Mucosa of rectum (tissue), 2 donors: ENCODE data around the gene CRYGD.
"Not testable (repeated sequence)": the region's sequence is repeated elsewhere in the genome, so short reads cannot be mapped to it uniquely, and the experiment has no call there.

Source experiments
- H3K27ac ChIP-seq, 2 donors: one replicate each; pipeline ENCODE4 v1.7.0; 2013; ENCODE audit warnings: inconsistent platforms in 2 of 2, low read depth in 2 of 2, low read length in 2 of 2
- H3K27me3 ChIP-seq, 2 donors: one replicate each; pipeline ENCODE4 v1.7.0; 2013; ENCODE audit warnings: low read length in 2 of 2; ENCODE audit not compliant: control insufficient read depth in 2 of 2, insufficient read depth in 2 of 2
- H3K36me3 ChIP-seq, 2 donors: one replicate each; pipeline ENCODE4 v1.7.0; 2013; ENCODE audit warnings: low read length in 2 of 2; ENCODE audit not compliant: control insufficient read depth in 2 of 2, insufficient read depth in 2 of 2
- H3K4me1 ChIP-seq, 2 donors: one replicate each; pipeline ENCODE4 v1.7.0; 2013; ENCODE audit warnings: low read length in 2 of 2, mild to moderate bottlenecking in 1 of 2; ENCODE audit not compliant: control insufficient read depth in 2 of 2, insufficient read depth in 2 of 2
- H3K4me3 ChIP-seq, 2 donors: one replicate each; pipeline ENCODE4 v1.7.0; 2013; ENCODE audit warnings: low read length in 2 of 2
- H3K9ac ChIP-seq, 2 donors: one replicate each; pipeline ENCODE4 v1.7.0; 2013; ENCODE audit warnings: low read length in 2 of 2, low read depth in 1 of 2, mild to moderate bottlenecking in 1 of 2
- H3K9me3 ChIP-seq, 2 donors: one replicate each; pipeline ENCODE4 v1.7.0; 2013; ENCODE audit warnings: low read length in 2 of 2; ENCODE audit not compliant: control insufficient read depth in 2 of 2
- donor health status: healthy.
- donor health status: Normal muscosa, but diverticular disease.

Gene CRYGD

DNA sequence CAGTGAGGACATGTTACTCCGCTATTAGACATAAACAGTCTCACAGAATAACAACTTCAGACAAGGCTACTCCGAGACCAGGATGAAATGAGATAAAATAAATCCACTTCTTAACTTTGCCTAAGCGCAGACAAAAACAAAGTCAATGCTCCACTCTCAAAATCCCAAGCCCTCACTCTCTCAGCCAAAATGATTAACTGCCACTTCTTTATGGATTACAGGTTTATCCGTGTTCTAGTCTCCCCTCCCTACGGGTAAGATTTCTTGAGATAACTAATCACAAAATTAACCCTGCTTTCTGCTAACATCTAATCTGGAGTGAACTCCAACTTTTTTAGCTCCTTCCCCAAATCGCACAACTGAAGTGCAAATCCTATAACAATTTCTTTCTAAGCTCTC, 6.4 kb upstream of the CRYGD start:
- H3K4me1 ChIP-seq: peaks cover 0 to 11% of the 10 kb centered on the region in 2 donors
- no peaks in the 10 kb centered on the region for H3K36me3 ChIP-seq
- H3K9me3 ChIP-seq: no peaks in the 10 kb centered on the region
- no peaks in the 10 kb centered on the region for H3K27me3 ChIP-seq
- no peak overlapping the region for H3K4me3 ChIP-seq
- no peak overlapping the region for H3K9ac ChIP-seq
- H3K27ac ChIP-seq: no peak overlapping the region

DNA sequence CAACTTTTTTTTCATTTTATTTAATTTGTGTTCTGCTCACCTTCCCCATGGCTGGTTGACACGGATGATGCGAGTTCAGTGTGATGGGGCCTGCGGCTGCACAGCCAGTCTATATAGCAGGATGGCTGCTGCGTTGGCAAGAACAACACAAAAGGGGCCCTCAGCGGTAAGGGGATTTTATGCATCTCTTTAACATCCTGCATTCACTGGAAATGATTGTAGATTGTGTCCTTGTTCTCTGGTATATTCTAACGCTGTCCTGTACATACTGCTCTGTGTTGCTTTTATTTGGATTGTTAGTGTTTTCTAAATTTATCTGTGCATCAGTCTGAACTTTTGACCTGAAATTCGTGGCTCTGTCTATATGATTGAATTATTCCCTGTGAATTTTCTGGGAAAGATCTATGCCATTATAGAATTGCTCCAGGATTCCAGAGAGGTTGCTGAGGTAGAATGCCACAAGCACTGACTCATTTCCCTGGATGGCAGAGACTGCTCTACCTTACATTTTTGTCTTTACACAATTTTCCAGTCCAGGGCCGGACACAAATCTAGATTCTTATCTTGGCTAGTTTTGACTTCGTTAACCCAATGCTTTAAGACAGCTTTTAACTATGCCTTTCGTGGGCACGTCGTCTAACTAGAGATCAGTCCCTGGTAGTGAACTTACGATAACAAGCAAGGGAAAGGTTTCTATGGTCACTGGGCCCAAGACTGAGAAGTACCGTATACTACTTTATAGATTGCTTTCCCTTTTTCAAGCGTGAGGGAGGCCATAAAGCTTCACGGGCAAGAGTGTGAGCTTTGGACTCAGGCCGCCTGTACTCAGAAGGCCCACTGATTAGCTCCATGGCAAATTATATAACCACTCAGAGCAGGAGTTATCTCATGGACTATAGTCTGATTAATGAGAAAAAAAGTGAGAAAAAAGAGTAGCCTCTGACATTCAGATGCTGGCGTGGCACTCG, 5.7 kb upstream of the CRYGD start, which contains the start of gene CRYGC:
CRYGC (minus strand) TSS at position 85 of the 968 bp plus-strand sequence; CDS start at position 49, 36 bp downstream.
- H3K36me3 ChIP-seq: no peaks in the 10 kb centered on the region
- H3K27me3 ChIP-seq: no peaks in the 10 kb centered on the region
- H3K9me3 ChIP-seq: no peaks in the 10 kb centered on the region
- H3K4me1 ChIP-seq: peaks cover 0 to 8% of the 10 kb centered on the region in 2 donors
- H3K27ac ChIP-seq: no peak within 1 kb of the TSS
- H3K4me3 ChIP-seq: no peak within 1 kb of the TSS
- H3K9ac ChIP-seq: no peak within 1 kb of the TSS

DNA sequence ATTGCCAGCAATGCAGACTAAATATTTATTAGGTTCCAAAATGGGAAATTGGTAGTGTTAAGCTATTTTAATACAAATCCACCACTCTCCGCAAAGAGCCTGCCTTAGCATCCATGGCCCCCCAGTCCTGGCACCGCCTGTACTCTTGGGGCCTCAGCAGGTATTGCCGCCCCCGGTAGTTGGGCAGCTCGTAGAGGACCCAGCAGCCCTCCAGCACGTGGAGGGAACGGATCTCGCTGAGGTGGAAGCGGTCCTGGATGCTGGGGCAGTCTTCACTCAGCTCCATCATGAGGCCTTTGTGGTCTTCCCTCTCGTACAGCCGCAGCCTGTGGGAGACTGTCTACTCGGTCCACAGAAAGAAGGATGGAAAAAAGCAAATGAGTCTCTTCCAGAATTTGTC, 3.8 kb upstream of the CRYGD start:
- Histone ChIP-seq H3K9ac (no peak overlapping the region), H3K27me3 (peaks cover 0 to 2% of the 10 kb centered on the region in 2 donors), H3K4me1 (peaks cover 0 to 7% of the 10 kb centered on the region in 2 donors)

DNA sequence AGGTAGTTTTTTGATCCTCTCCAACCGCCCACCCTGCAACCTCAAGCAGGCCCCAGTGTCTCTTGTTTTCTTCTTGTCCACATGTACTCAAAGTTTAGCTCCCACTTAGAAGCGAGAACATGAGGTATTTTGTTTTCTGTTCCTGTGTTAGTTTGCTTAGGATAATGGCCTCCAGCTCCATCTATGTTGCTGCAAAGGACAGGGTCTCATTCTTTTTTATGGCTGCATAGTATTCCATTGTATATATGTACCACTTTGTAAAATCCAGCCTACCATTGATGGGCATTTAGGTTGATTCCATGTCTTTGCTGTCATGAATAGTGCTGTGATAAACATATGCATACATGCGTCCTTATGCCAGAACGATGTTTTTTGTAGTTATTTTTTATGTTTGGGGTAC, 2.8 kb upstream of the CRYGD start:
- Histone ChIP-seq H3K9me3 (no peaks in the 10 kb centered on the region), H3K27ac (no peak overlapping the region), H3K4me3 (no peak overlapping the region), H3K27me3 (peaks cover 0 to 2% of the 10 kb centered on the region in 2 donors), H3K4me1 (peaks cover 0 to 7% of the 10 kb centered on the region in 2 donors), H3K9ac (no peak overlapping the region), H3K36me3 (no peaks in the 10 kb centered on the region)

More for the DNA sequence above, 3.8 kb upstream of the CRYGD start:
- Histone ChIP-seq H3K27ac (no peak overlapping the region), H3K36me3 (no peaks in the 10 kb centered on the region), H3K9me3 (no peaks in the 10 kb centered on the region), H3K4me3 (no peak overlapping the region)

DNA sequence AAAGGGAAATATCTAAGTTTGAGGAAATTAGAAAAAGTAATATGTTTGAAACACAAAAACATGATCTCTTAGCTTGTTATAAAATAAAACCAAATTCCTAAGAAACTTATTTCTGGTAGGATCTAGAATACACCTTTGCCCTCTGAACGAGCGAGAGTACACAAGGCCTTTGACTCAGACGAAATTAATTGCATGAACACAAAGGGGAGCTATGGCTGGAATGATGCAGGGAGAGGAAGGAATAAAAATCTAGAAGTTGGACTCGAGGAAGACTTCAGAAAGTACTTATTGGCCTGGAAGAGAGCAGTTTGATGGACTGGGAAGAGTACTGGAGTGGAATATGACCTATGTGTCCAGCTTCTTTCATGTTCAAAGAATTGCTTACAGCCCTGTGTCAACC, 927 bp upstream of the CRYGD start:
- H3K27me3 ChIP-seq: peaks cover 0 to 2% of the 10 kb centered on the region in 2 donors
- H3K4me3 ChIP-seq: no peak overlapping the region
- H3K9me3 ChIP-seq: no peaks in the 10 kb centered on the region
- H3K9ac ChIP-seq: no peak overlapping the region
- no peak overlapping the region for H3K27ac ChIP-seq
- no peaks in the 10 kb centered on the region for H3K36me3 ChIP-seq
- H3K4me1 ChIP-seq: peaks cover 0 to 2% of the 10 kb centered on the region in 2 donors

DNA sequence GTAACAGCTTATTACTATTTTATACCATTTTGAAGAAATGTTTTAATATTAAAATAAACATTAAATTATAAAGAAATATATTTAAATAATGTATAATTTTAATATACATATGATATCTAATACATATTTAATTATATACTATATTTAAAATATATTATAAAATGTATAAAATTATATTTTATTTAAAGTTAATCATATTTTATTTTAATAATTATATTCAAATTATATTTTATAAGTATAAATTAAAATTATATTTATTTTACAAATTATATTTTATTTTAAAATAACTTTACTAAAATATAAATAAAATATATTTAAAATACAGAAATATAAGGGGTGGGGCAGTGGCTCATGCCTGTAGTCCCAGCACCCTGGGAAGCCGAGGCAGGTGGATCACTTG, 2.1 kb downstream of the CRYGD start:
- Histone ChIP-seq H3K36me3 (no peaks in the 10 kb centered on the region), H3K9ac (no peak overlapping the region), H3K4me3 (no peak overlapping the region), H3K27ac (no peak overlapping the region), H3K4me1 (no peaks in the 10 kb centered on the region), H3K27me3 (peaks cover 0 to 2% of the 10 kb centered on the region in 2 donors), H3K9me3 (no peaks in the 10 kb centered on the region)

DNA sequence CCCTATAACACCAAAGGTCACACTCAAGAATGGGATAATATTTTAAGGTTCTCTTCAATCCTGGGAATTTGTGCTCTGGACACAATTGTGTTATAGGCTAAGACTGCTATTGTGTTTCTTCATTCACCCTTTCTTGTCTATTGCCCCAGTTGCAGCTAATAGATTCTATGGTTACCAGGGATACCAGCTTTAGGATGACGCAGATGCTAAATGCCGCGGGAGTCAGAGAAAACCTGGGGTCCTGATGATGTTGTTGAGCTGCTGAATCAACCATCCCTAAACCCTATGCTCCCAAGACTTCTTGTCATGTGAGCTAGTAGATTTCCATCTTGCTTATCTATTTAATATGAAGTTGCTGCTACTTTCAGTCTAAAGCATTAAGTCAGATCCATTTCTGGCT, 5.4 kb downstream of the CRYGD start:
- no peaks in the 10 kb centered on the region for H3K4me1 ChIP-seq
- no peaks in the 10 kb centered on the region for H3K36me3 ChIP-seq

DNA sequence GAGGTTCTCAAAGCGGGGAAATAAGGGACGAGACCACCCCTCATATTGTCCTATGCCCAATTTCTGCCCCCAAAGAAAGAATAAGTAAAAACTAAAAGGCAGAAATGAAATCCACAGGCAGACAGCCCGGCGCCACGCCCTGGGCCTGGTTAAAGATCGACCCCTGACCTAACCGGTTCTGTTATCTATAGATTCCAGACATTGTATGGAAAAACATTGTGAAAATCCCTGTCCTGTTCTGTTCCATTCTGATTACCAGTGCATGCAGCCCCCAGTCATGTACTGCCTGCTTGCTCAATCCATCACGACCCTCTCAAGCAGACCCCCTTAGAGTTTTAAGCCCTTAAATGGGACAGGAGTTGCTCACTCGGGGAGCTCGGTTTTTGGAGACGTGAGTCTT, 6.9 kb downstream of the CRYGD start:
- not testable (repeated sequence) for H3K9ac ChIP-seq, H3K27me3 ChIP-seq, H3K36me3 ChIP-seq, H3K9me3 ChIP-seq, H3K27ac ChIP-seq, H3K4me3 ChIP-seq, H3K4me1 ChIP-seq

More for the DNA sequence above, 5.4 kb downstream of the CRYGD start:
- H3K27ac ChIP-seq: no peak overlapping the region
- no peaks in the 10 kb centered on the region for H3K9me3 ChIP-seq
- H3K4me3 ChIP-seq: no peak overlapping the region
- H3K27me3 ChIP-seq: peaks cover 0 to 2% of the 10 kb centered on the region in 2 donors
- H3K9ac ChIP-seq: no peak overlapping the region

DNA sequence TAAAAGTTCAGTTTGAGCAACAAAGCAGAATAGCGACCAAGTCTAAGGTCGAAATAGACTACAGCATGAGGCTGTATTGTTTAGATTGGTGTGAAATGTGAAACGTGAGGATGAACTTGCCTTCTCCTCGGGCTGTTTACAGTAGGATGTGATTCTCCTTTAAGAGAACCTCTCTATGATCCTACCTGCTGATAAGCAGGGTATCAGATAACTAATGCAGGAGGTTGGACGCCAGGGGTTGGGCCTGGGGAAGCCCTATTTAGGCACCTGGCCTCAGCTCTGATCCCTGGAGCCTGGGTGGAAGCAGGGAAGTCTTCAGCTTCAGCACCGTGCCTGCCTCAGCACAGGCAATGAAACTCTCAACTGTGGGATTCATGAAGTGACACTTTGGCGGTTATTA, 11.4 kb downstream of the CRYGD start:
- Histone ChIP-seq H3K36me3 (no peaks in the 10 kb centered on the region), H3K27ac (no peak overlapping the region), H3K4me3 (no peak overlapping the region), H3K4me1 (no peaks in the 10 kb centered on the region), H3K27me3 (no peaks in the 10 kb centered on the region), H3K9ac (no peak overlapping the region), H3K9me3 (no peaks in the 10 kb centered on the region)

DNA sequence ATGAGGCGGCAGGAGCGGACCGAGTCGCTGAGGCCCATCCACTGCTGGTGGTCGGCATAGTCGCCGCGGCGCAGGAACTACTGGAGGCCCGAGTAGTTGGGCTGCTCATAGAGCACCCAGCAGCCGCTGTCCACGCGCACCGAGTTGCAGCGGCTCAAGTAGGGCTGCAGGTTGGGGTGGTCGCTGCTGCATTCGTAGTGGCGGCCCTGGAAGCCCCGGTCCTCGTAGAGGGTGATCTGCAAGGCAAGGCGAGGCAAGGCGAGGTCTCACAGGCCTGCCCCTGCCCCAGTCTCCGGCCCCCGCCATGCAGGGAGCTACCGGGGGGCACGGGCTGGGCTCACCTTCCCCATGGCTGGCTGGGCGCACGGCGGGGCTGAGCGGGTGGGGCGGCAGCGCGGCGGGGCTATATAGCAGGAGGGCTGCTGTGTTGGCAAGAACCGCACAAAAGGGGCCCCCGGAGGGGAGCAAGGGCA, 12.0 kb downstream of the CRYGD start:
- not testable (repeated sequence) for H3K9ac ChIP-seq, H3K27me3 ChIP-seq, H3K36me3 ChIP-seq, H3K4me1 ChIP-seq, H3K4me3 ChIP-seq, H3K9me3 ChIP-seq, H3K27ac ChIP-seq
